GM19455 (cell line): ENCODE measurements around the gene GPANK1.

ENCODE experiments used
- ATAC-seq: cut with Tn5 transposase; IDR thresholded peaks from one replicate; pipeline ENCODE4 v1.9.1; 2021; ENCODE audit not compliant: unreplicated experiment

The GPANK1 gene

GRCh38 chr6:31691564-31692108 is 26.8 kb upstream of the GPANK1 start:
- ATAC-seq: no peak

GRCh38 chr6:31691078-31691463 is 26.3 kb upstream of the GPANK1 start:
- no peak for ATAC-seq

- no peak for ATAC-seq
Observed at GRCh38 chr6:31690231-31691077, 25.7 kb upstream of the GPANK1 start.

- no peak for ATAC-seq
Observed at GRCh38 chr6:31689249-31690110, 24.7 kb upstream of the GPANK1 start.

- no peak for ATAC-seq
Observed at GRCh38 chr6:31687860-31688693, 23.3 kb upstream of the GPANK1 start.

GRCh38 chr6:31687321-31687720 is 22.5 kb upstream of the GPANK1 start:
- ATAC-seq: no peak

- ATAC-seq: no peak
Observed at GRCh38 chr6:31686483-31686882, 21.7 kb upstream of the GPANK1 start.

GRCh38 chr6:31683591-31683990 is 18.8 kb upstream of the GPANK1 start:
- ATAC-seq: no peak

- ATAC-seq: no peak
Observed at GRCh38 chr6:31681135-31681671, 16.4 kb upstream of the GPANK1 start.

GRCh38 chr6:31680226-31681134 is 15.7 kb upstream of the GPANK1 start, which contains the start of gene LY6G5C:
Gene LY6G5C, minus strand, starts transcription at chr6:31681067. Its CDS starts 694 bp downstream, at chr6:31680373.
- ATAC-seq: no peak

- no peak for ATAC-seq
Observed at GRCh38 chr6:31677955-31678354, 13.2 kb upstream of the GPANK1 start.

GRCh38 chr6:31676904-31677303 is 12.1 kb upstream of the GPANK1 start:
- no peak for ATAC-seq

- ATAC-seq: no peak
Observed at GRCh38 chr6:31676322-31676903, 11.6 kb upstream of the GPANK1 start.

- ATAC-seq: no peak
Observed at GRCh38 chr6:31669676-31670075, 4.9 kb upstream of the GPANK1 start, which contains the start of gene LY6G5B. Gene LY6G5B, plus strand, starts transcription at chr6:31669976. Its CDS starts 975 bp downstream, at chr6:31670951.

GRCh38 chr6:31666337-31666965 is 1.7 kb upstream of the GPANK1 start:
- no peak for ATAC-seq

- peak; percentile 82 for ATAC-seq
Observed at GRCh38 chr6:31665501-31666336, 922 bp upstream of the GPANK1 start, which contains the start of gene CSNK2B. Gene CSNK2B, plus strand, starts transcription at chr6:31666080. Its CDS starts 752 bp downstream, at chr6:31666832.
